Activated CD4-positive, alpha-beta T cell treated with anti-CD3 and anti-CD28 coated beads for 48 hours (primary cell): ENCODE data around the gene DHTKD1.

Experiments used
- DNase-seq: peaks from one replicate; pipeline ENCODE4 v3.0.0-alpha.2; 2020

Gene DHTKD1, protein sequence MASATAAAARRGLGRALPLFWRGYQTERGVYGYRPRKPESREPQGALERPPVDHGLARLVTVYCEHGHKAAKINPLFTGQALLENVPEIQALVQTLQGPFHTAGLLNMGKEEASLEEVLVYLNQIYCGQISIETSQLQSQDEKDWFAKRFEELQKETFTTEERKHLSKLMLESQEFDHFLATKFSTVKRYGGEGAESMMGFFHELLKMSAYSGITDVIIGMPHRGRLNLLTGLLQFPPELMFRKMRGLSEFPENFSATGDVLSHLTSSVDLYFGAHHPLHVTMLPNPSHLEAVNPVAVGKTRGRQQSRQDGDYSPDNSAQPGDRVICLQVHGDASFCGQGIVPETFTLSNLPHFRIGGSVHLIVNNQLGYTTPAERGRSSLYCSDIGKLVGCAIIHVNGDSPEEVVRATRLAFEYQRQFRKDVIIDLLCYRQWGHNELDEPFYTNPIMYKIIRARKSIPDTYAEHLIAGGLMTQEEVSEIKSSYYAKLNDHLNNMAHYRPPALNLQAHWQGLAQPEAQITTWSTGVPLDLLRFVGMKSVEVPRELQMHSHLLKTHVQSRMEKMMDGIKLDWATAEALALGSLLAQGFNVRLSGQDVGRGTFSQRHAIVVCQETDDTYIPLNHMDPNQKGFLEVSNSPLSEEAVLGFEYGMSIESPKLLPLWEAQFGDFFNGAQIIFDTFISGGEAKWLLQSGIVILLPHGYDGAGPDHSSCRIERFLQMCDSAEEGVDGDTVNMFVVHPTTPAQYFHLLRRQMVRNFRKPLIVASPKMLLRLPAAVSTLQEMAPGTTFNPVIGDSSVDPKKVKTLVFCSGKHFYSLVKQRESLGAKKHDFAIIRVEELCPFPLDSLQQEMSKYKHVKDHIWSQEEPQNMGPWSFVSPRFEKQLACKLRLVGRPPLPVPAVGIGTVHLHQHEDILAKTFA

GRCh38 chr10:12068449-12069269 is at the start of gene DHTKD1:
DHTKD1 (plus strand) TSS chr10:12068954; CDS start chr10:12069034, 80 bp downstream.
- peak; percentile 100 for DNase-seq

GRCh38 chr10:12019283-12019971 is 49.3 kb upstream of the DHTKD1 start:
- no peak for DNase-seq

DNA sequence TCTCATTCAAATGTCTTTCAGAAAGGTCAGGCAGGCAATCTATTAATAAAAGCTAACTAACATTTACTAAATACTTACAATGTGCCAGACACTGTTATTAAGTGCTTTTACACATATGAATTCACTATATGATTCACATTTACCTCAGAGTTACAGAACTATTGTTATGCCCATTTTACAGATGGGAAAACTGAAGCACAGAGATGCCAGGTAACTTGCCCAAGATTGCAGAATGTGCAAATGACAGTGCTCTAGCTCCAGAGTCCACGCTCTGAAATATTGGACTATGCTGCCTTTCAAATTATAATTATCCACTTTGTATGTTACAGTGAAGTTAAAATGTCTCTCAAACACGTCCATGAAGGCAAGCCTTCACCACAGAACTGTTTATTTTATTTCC is 48.2 kb upstream of the DHTKD1 start:
- DNase-seq = no peak

- no peak for DNase-seq
These were observed 46.0 kb upstream of the DHTKD1 start for GRCh38 chr10:12022580-12023257.

DNA sequence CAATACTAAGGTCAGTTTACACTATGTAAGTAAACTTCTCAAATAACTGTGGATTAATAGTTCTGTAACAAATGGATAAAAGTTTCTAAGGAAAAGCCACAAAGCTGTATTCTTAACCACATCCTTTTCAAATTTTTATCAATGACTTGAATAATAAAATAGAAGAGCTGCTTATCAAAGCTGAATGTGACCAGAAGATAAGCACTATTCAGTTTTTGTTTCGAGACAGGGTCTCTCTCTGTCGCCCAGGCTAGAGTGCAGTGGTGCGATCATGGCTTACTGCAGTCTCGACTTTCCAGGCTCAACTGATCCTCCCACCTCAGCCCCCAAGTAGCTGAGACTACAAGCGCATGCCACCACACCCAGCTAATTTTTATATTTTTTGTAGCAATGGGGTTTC is 43.2 kb upstream of the DHTKD1 start:
- DNase-seq = no peak

- DNase-seq = no peak
These were observed 41.2 kb upstream of the DHTKD1 start for GRCh38 chr10:12027539-12027938.

DNA sequence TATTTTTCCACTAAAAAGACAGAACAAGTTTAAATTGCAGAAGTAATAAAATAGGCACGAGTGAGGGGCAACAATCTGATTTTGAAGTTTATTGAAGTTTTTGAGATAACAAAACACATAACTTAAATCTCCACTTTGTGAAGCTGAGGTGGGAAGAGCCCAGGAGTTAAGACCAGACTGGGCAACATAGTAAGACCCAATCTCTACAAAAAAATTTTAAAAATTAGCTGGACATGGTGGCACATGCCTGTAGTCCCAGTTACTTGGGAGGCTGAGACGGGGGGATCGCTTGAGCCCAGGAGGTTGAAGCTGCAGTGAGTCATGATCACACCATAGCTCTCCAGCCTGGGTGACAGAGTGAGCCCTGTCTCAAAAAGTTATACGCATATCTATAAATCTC is 37.4 kb upstream of the DHTKD1 start:
- DNase-seq = no peak

DNA sequence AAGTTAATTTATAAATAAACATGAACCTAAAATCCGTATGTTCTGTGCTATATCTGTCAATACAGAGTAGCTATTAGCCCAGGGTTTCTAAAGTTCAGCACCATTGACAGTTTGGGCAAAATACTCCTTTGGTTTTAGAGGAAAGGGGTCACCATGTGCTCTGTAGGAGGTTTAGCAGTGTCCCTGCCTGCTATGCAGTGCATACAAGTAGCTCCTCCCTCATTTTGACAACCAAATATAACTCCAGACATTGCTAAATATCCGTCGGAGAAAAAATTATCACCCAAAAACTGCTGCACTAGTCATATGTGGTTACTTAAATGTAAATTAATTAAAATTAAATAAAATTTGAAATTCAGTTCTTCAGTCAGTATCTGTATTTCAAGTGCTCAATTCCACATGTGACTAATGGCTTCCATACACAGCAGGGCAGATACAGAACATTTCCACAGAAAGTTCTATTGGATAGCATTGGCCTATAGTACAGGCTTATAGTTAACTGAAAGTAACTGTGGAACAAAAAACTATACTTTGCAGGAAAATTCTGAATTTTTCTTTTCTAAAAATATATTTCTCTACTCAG is 32.6 kb upstream of the DHTKD1 start:
- DNase-seq = no peak

DNA sequence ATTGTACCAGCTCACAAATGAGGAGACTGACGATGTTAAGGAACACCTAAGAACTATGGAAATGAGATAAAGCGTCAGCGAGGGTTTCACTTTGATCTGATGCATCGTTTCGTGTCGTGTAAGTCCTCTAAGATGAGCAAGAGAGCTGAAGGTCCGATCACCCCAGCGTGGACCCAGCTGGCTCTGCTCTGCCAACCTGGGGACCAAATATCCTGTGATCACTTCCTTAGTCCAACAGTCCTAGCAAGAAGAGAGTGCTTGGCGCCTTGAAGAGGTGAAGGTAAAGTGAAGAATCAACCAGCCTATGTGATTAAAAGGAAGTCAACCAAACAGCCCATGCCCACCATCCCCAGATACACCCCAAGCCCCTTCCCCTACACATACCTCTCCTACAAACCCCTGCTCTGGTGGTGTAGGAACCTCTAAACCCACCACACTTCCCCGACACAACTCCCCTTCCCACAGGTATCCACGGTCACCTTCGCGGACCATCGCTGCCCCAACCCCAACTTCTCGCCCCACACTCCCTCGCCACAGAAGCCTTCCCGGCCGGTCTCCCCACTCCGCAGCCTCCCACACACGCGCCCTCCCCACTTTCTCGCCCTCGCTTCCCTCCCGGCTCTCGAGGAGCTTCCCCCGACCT is 26.9 kb upstream of the DHTKD1 start:
- peak; percentile 50 for DNase-seq

- DNase-seq = peak; percentile 59
These were observed 26.4 kb upstream of the DHTKD1 start for GRCh38 chr10:12042409-12042796.

- peak; percentile 98 for DNase-seq
These were observed 25.7 kb upstream of the DHTKD1 start, which contains the start of gene UPF2 for GRCh38 chr10:12042797-12043651. UPF2 (minus strand) TSS chr10:12042809; CDS start chr10:12035423, 7,386 bp downstream.

DNA sequence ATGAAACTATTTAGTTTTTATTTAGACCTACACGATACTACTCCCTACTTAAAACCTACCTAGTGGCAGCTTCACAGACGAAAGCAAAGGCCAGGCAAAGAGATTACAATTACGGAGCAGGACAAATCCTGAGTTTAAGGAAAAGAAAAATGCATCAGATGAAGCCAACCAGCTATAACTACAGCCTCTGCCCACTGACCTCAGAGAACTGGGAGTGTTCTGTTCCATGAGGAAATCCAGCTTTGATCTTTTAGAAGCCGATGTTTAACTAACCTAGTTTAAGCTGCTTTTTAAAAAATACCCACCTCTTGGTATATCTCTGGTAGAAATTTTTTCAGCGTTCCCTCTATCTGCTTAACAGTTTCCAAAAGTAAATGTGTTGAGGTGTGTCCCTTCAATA is 23.2 kb upstream of the DHTKD1 start:
- no peak for DNase-seq

GRCh38 chr10:12048547-12048946 is 20.2 kb upstream of the DHTKD1 start:
- no peak for DNase-seq

DNA sequence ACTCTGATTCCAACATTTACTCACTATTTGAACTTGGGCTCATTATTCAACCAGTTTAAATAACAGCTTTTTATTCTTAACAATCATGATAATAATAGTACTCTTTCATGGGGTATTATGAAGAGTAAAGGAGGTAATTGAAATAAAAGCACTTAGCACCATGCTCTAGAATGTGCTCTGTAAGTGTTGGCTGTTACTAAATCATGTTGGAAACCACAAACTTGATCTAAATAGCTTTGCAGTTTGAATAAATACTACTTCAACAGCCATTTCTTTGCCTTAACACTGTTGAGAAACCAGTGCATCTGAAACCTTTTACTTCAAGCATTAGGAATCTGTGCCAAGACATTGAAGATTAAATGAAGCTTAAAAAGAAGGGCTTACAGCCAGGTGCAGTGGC is 18.2 kb upstream of the DHTKD1 start:
- no peak for DNase-seq

DNA sequence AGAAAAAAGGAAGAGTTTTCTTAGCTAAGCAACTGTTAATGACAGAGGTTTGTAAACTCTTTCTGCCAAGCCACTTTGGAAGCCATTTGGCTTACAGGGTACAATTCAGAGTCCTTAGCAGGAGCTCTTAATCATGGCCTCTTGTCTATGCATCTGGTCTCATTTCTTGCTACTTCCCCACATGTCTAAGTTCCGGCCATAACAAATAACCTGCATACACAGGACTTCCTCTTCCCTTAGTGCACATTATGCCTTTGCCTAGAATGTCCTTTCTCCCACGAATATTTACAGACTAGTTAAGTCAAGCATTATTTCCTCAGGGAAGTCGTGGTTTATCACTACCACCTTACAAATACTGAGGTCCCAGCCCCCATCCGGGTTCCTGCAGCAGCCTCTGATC is 17.5 kb upstream of the DHTKD1 start:
- DNase-seq = no peak

DNA sequence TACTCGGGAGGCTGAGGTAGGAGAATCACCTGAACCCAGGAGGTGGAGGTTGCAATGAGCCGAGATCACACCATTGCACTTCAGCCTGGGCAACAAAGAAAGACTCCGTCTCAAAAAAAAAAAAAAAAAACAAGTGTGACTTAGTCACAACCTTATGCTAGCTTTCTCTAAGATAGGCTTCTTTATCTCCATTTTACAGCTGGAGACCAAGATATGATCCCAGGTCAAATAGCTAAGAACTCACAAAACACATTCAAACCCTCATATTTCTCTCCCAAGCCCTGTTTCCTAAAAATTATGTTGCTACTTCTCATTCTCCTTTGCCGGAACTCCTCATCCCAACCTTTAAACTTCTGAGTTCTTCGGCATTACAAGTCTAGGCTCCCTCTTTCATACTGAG is 13.0 kb upstream of the DHTKD1 start:
- DNase-seq = no peak

- DNase-seq = no peak
These were observed 12.0 kb upstream of the DHTKD1 start for GRCh38 chr10:12056748-12057147.

DNA sequence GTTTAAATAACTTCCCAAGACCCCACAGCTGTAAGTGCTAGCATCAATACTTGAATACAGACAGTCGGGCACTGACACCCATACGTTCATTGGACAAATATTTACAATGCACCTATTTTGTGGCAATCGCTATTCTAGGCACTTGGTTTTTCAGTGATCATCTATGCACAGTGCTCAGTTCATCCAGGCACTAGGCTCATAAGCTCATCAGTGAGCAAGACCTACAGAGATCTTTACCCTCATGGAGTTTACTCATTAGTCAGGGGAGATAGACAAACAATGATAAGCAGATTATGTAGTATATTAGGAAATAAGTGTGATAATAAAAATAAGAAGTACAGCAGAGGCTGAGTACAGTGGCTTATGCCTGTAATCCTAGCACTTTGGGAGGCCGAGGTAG is 7.6 kb upstream of the DHTKD1 start:
- DNase-seq = no peak

- no peak for DNase-seq
These were observed 5.8 kb upstream of the DHTKD1 start for GRCh38 chr10:12062754-12063482.
